ENCODE measurements around the gene PDE4B.
A peak's percentile ranks its signal among the peaks of the same experiment; 100 is the strongest.

Gene PDE4B

GRCh38 chr1:65992165-65992821 is 199.6 kb downstream of the PDE4B start:
- no peak overlapping the region for H3K4me2 ChIP-seq (ENCODE audit: low read length)
- H3K9me3 ChIP-seq (ENCODE audit: control insufficient read depth, low read length) = no peaks in the 10 kb centered on the region
- TF ChIP-seq CTCF (IDR thresholded peaks at IDR 0.05) = no peak
- H3K4me3 ChIP-seq (ENCODE audit: low read depth, low read length) = no peak overlapping the region
- no peak overlapping the region for H3K27ac ChIP-seq
- no peaks in the 10 kb centered on the region for H3K79me2 ChIP-seq
- no peak overlapping the region for H3K9ac ChIP-seq
- no peaks in the 10 kb centered on the region for H3K4me1 ChIP-seq
- H3K27me3 ChIP-seq (ENCODE audit: control insufficient read depth, insufficient read depth, low read length) = no peaks in the 10 kb centered on the region
- H3K36me3 ChIP-seq (ENCODE audit: control insufficient read depth, insufficient read depth, low read length) = no peaks in the 10 kb centered on the region
- H2AFZ ChIP-seq = peak overlapping the region; percentile 38

GRCh38 chr1:65992831-65993271 is 200.2 kb downstream of the PDE4B start:
- no peaks in the 10 kb centered on the region for H3K4me1 ChIP-seq
- H3K36me3 ChIP-seq (ENCODE audit: control insufficient read depth, insufficient read depth, low read length) = no peaks in the 10 kb centered on the region
- TF ChIP-seq CTCF (IDR thresholded peaks at IDR 0.05) = no peak
- H3K27me3 ChIP-seq (ENCODE audit: control insufficient read depth, insufficient read depth, low read length) = no peaks in the 10 kb centered on the region
- no peak overlapping the region for H3K4me2 ChIP-seq (ENCODE audit: low read length)
- H3K9ac ChIP-seq = no peak overlapping the region
- H2AFZ ChIP-seq = peak overlapping the region; percentile 38
- no peak overlapping the region for H3K27ac ChIP-seq
- H3K79me2 ChIP-seq = no peaks in the 10 kb centered on the region
- no peaks in the 10 kb centered on the region for H3K9me3 ChIP-seq (ENCODE audit: control insufficient read depth, low read length)
- H3K4me3 ChIP-seq (ENCODE audit: low read depth, low read length) = no peak overlapping the region

GRCh38 chr1:65994223-65994622 is 201.5 kb downstream of the PDE4B start:
- H3K9ac ChIP-seq = no peak overlapping the region
- H3K27me3 ChIP-seq (ENCODE audit: control insufficient read depth, insufficient read depth, low read length) = no peaks in the 10 kb centered on the region
- H3K4me1 ChIP-seq = no peaks in the 10 kb centered on the region
- H3K4me2 ChIP-seq (ENCODE audit: low read length) = no peak overlapping the region
- no peak overlapping the region for H3K27ac ChIP-seq
- no peaks in the 10 kb centered on the region for H3K9me3 ChIP-seq (ENCODE audit: control insufficient read depth, low read length)
- H3K36me3 ChIP-seq (ENCODE audit: control insufficient read depth, insufficient read depth, low read length) = no peaks in the 10 kb centered on the region
- H2AFZ ChIP-seq = no peak overlapping the region
- H3K4me3 ChIP-seq (ENCODE audit: low read depth, low read length) = no peak overlapping the region
- no peaks in the 10 kb centered on the region for H3K79me2 ChIP-seq
- no peak for TF ChIP-seq CTCF (IDR thresholded peaks at IDR 0.05)

GRCh38 chr1:65995336-65995735 is 202.6 kb downstream of the PDE4B start:
- H3K27ac ChIP-seq = no peak overlapping the region
- H3K79me2 ChIP-seq = no peaks in the 10 kb centered on the region
- H3K4me2 ChIP-seq (ENCODE audit: low read length) = no peak overlapping the region
- H3K4me1 ChIP-seq = no peaks in the 10 kb centered on the region
- H3K4me3 ChIP-seq (ENCODE audit: low read depth, low read length) = no peak overlapping the region
- no peak overlapping the region for H3K9ac ChIP-seq
- no peaks in the 10 kb centered on the region for H3K27me3 ChIP-seq (ENCODE audit: control insufficient read depth, insufficient read depth, low read length)
- no peak for TF ChIP-seq CTCF (IDR thresholded peaks at IDR 0.05)
- H3K36me3 ChIP-seq (ENCODE audit: control insufficient read depth, insufficient read depth, low read length) = no peaks in the 10 kb centered on the region
- no peak overlapping the region for H2AFZ ChIP-seq
- no peaks in the 10 kb centered on the region for H3K9me3 ChIP-seq (ENCODE audit: control insufficient read depth, low read length)

GRCh38 chr1:65995928-65996327 is 203.2 kb downstream of the PDE4B start:
- no peaks in the 10 kb centered on the region for H3K79me2 ChIP-seq
- no peak overlapping the region for H3K4me3 ChIP-seq (ENCODE audit: low read depth, low read length)
- no peak overlapping the region for H3K4me2 ChIP-seq (ENCODE audit: low read length)
- H3K9me3 ChIP-seq (ENCODE audit: control insufficient read depth, low read length) = no peaks in the 10 kb centered on the region
- no peaks in the 10 kb centered on the region for H3K4me1 ChIP-seq
- no peak overlapping the region for H2AFZ ChIP-seq
- TF ChIP-seq CTCF (IDR thresholded peaks at IDR 0.05) = no peak
- no peak overlapping the region for H3K9ac ChIP-seq
- no peaks in the 10 kb centered on the region for H3K36me3 ChIP-seq (ENCODE audit: control insufficient read depth, insufficient read depth, low read length)
- H3K27me3 ChIP-seq (ENCODE audit: control insufficient read depth, insufficient read depth, low read length) = no peaks in the 10 kb centered on the region
- no peak overlapping the region for H3K27ac ChIP-seq

Measured in parathyroid adenoma (tissue), 2 donors.